ENCODE data around the gene FOXN4. TPM values are rescaled to one million over a fixed set of nuclear protein-coding genes. Genes with fewer than 3 reads are reported as not detected.

The FOXN4 gene
- total and polyA plus RNA-seq, 2 donors (not counting 3 experiments of a cell fraction or from before 2014, with no cell fraction given) = not detected

- CTCF ChIA-PET = interaction anchor here (1.2 kb wide), 1 partner anchor 94 kb away, joined by 3 read pairs; no protein-coding TSS in a partner anchor
- Histone ChIP-seq H2AFZ (ENCODE audit: low read depth, low read length) (peak overlapping the region; percentile 65), H3K4me1 (ENCODE audit: control insufficient read depth, extremely low read depth, insufficient read depth, low read length) (no peaks in the 10 kb centered on the region), H3K36me3 (ENCODE audit: control insufficient read depth in 2 of 2, extremely low read depth in 1 of 2, insufficient read depth in 2 of 2, low read length in 2 of 2) (no peaks in the 10 kb centered on the region), H3K9ac (replicated peaks; ENCODE audit: extremely low read depth, insufficient read depth, low read length) (no peak overlapping the region), H3K4me2 (ENCODE audit: insufficient read depth, low read length) (no peak overlapping the region), H3K27me3 (ENCODE audit: control insufficient read depth in 2 of 2, insufficient read depth in 2 of 2, low read length in 2 of 2) (peaks cover 3 to 7% of the 10 kb centered on the region in 2 experiments), H3K79me2 (ENCODE audit: control insufficient read depth, insufficient read depth, low read length) (no peaks in the 10 kb centered on the region), H3K4me3 (replicated peaks in 1 of 3; ENCODE audit: insufficient read depth in 1 of 3, low read depth in 1 of 3, low read length in 3 of 3) (no peak overlapping the region), H3K27ac (ENCODE audit: insufficient read depth, low read depth, low read length) (no peak overlapping the region), H4K20me1 (replicated peaks; ENCODE audit: control insufficient read depth, extremely low read depth, insufficient read depth, low read length) (no peaks in the 10 kb centered on the region), H3K9me3 (replicated peaks; ENCODE audit: control insufficient read depth, insufficient read depth, low read length) (no peaks in the 10 kb centered on the region), H3K9me1 (replicated peaks; ENCODE audit: control insufficient read depth, extremely low read depth, insufficient read depth, low read length) (no peaks in the 10 kb centered on the region)
- DNase-seq (ENCODE audit: low read depth, low spot score) = no peak
- dilution Hi-C loops (cut with MboI; ENCODE audit: extremely low pct_ligation_motif_present, low sequenced_read_pairs) = no loop called here
- intact Hi-C loops (cut with micrococcal nuclease) = no loop called here
- TF ChIP-seq, protein P1, sequence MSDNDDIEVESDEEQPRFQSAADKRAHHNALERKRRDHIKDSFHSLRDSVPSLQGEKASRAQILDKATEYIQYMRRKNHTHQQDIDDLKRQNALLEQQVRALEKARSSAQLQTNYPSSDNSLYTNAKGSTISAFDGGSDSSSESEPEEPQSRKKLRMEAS (IDR thresholded peaks at IDR 0.05; ENCODE audit: insufficient read depth, insufficient read length) = no peak
- TF ChIP-seq, protein P2, sequence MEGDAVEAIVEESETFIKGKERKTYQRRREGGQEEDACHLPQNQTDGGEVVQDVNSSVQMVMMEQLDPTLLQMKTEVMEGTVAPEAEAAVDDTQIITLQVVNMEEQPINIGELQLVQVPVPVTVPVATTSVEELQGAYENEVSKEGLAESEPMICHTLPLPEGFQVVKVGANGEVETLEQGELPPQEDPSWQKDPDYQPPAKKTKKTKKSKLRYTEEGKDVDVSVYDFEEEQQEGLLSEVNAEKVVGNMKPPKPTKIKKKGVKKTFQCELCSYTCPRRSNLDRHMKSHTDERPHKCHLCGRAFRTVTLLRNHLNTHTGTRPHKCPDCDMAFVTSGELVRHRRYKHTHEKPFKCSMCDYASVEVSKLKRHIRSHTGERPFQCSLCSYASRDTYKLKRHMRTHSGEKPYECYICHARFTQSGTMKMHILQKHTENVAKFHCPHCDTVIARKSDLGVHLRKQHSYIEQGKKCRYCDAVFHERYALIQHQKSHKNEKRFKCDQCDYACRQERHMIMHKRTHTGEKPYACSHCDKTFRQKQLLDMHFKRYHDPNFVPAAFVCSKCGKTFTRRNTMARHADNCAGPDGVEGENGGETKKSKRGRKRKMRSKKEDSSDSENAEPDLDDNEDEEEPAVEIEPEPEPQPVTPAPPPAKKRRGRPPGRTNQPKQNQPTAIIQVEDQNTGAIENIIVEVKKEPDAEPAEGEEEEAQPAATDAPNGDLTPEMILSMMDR (IDR thresholded peaks at IDR 0.05; ENCODE audit: extremely low read depth in 1 of 2, insufficient read depth in 1 of 2, low read depth in 1 of 2, low read length in 2 of 2) = no peak
- TF ChIP-seq MYC (IDR thresholded peaks at IDR 0.05; ENCODE audit: low read depth, low read length) (no peak), GATA2 (IDR thresholded peaks at IDR 0.05; ENCODE audit: insufficient read depth, insufficient read length, low read depth, low read length) (no peak), POLR2A (IDR thresholded peaks at IDR 0.05; ENCODE audit: low read depth, low read length) (no peak), POLR2AphosphoS5 (IDR thresholded peaks at IDR 0.05; ENCODE audit: insufficient read depth, low read depth, low read length) (no peak), EZH2 (IDR thresholded peaks at IDR 0.05; ENCODE audit: borderline replicate concordance, low read depth, low read length, severe bottlenecking) (no peak)
- no peak for FAIRE-seq
- BruUV-seq (replicated peaks) = no TSS peak
- POLR2A ChIA-PET = no interaction called here
These were observed 17.4 kb downstream of the FOXN4 start for GRCh38 chr12:109291521-109292341.

Data from endothelial cell of umbilical vein (primary cell).